C1 segment of cervical spinal cord (tissue), 14 donors: ENCODE measurements around the gene HLA-DQA2.
"Not testable (repeated sequence)": the region's sequence is repeated elsewhere in the genome, so short reads cannot be mapped to it uniquely, and the experiment has no call there.

Experiments used
- DNase-seq, 14 donors: peaks; one replicate each; lab custom pipeline; 2025; lab: John Stamatoyannopoulos, UW

Gene HLA-DQA2

DNA sequence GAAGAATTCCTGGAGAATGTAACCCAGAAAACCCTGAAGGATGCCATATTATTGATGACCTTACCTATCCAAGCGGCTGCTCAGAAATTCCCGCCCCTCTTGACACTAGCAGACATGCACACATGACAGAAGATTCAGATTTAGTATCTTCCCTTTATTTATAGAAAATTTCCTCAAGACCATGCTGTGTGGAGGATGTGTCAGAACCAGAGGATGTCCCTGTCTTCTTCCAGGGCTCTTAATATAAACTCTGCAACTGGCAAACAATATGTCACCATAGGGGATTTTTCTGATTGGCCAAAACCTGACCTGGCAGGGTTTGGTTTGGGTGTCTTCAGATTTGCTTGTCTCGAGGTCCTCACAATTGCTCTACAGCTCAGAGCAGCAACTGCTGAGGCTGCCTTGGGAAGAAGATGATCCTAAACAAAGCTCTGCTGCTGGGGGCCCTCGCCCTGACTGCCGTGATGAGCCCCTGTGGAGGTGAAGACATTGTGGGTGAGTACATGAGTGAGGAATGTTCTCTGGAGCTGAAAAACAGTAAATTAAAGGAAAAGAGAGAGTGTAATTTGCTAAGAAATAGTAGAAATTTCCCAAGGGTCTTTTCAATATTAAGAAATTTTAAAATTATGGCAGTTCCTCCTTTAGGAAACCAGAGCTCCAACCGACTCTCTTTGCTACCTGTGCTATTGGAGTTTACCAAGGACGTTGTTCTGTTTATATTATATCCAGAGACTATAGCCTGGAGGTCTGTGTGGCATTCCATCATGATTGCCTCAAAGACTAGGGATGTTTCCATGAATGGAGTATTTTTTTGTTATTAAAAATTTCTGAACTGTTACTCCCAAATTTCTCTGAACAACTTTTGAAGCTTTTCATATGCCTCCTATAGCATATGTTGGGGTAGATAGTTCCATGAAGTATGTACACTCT is at the start of gene HLA-DQA2:
Gene HLA-DQA2, plus strand, starts transcription at position 361 of the 930 bp plus-strand sequence. Its CDS starts 53 bp downstream, at position 414.
- no peak for DNase-seq

DNA sequence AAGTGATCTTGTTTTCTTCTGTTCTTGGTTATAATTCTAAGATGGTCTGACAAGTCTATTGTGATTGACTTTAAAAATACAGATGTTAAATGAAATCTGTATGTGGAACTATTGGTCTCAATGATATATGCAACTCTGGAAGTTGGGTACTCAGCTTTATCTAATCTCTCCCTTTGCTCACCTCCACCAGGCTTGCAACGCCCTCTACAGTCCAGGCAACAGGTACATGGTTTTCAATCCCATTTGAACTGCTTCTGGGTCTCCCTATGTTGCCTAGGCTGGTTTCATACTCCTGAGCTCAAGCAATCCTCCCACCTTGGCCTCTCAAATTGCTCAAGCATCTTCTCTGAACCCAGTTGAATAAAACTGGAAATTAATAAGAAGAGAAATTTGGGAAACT is 49.2 kb upstream of the HLA-DQA2 start:
- DNase-seq: no peak

DNA sequence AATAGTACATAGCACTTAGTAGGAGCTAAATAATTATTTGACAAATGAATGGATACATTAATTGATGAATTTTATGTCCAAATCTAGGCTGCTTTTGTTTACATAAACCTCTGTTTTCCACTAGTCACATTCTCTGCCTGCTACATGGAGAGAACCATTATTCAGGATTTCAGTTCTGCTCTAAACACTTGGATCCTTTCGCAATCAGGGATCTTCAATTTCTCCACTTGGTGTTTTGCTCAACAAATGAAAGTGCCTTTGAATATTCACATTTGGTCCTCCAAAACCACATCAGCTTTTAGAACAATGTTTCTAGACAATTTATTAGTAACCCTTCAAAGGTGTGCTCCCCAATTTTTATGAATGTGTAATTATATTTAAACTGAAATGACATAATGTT is 44.2 kb upstream of the HLA-DQA2 start:
- no peak for DNase-seq

DNA sequence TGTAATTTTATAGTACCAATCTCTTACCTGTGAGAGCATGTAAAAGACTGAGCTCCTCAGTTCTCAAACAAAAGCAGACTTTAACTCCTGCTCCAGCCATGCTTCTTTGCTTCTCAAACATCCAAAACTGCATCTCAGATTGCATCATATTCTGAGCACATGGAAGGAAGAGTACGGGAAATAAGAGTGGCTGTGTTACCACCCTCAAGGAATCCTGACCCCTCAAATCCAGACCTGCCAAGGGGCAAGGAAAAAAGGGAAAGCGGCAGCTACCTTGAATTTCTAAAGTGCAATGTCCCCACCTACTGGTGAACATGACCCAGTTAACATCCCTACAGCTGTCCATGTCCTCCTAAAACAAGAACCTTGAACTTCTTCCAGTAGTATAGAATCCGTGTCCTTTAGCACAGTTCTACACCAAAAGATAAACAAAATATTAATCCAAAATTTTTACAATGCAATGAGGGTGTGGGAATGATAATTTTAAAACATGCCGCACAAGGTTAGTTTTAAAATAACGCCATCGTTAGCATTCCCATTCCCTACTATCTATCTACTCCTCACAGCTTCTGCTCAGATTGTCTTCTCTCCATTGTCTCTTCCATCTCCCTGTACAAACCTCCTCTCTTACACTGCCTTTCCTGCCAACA is 40.7 kb upstream of the HLA-DQA2 start:
- peak in 8 of 14 donors; percentile 1 to 26 (median 16) for DNase-seq

DNA sequence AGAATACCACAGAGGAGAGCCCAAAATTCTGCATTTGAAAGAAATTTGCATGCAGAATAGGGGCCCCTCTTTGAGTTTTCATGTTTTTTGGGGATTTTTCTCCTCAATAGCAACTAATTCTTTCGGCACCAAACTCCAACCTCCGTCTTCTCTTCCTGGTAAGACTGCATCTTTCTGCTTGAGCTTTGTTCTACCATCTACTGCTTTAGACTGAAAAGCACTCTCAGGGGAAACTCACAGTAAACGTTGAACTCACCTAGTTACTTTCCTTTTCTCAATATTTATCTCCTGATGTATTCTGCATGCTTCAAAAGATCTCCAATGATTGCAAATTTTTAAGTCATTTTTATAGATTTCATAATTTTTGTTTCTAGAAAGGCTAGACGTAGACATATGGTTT is 37.8 kb upstream of the HLA-DQA2 start:
- no peak for DNase-seq

DNA sequence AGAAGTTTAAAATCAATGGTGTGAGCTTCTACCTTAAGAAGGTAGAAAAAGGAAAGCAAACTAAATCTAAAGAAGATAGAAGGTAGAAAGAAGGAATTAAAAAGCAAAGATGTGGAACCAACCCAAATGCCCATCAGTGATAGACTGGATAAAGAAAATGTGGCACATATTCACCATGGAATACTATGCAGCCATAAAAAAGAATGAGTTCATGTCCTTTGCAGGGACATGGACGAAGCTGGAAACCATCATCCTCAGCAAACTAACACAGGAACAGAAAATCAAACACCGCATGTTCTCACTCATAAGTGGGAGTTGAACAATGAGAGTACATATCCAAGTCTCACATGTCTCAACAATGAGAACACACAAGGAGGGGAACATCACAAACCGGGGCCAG is 36.0 kb upstream of the HLA-DQA2 start:
- DNase-seq: not testable (repeated sequence)

DNA sequence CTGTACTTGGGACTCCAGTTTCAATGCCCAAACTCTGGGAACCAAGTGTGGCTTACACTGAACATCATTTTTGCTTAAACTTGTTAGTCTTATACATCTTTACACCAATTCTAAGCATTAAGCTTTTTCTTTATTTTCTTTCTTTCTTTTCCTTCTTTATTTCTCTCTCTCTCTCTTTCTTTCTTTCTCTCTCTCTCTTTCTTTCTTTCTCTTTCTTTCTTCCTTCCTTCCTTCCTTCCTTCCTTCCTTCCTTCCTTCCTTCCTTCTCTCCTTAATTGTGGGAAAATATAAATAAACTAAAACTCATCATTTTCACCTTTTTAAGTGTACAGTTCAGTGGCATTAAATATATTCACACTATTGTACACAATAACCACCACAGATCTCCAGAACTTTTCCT is 31.6 kb upstream of the HLA-DQA2 start:
- DNase-seq: no peak

DNA sequence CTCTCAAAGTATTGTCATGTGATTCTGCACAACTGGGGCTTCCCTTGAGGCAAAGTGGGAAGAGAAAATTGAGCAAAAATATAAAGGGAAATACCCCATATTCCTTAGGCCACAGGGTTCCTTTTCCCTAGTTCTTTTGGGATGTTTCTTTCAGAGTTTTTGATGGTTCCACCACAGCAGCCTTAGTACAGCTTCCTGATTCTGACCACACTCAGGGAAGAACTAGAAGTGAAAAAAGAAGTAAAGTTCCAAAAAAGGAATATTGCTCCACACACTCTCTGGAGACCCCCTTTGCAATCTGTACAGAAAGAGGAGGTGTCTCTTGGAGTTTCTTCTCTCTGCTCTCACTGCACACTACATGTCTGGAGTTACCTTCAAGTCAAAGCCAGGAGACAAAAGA is 27.9 kb upstream of the HLA-DQA2 start:
- DNase-seq: no peak

DNA sequence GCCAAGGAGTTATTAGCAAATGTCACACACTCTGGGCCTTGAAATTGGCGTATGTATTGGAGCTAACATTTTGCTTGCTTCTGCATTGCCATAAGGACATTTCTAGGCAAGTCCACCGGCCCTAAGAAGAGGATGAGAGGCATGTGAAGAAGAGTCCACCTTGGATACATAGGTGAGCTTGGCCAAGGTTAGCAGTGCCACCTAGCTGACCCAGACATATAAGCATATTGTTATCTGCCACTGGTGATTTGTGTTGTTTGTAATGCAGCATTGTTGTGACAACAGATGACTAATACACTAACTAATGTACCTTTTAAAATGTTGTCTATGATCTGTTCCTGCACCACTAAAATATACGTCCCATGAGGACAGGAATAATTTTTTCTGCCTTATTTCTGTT is 24.8 kb upstream of the HLA-DQA2 start:
- DNase-seq: no peak

DNA sequence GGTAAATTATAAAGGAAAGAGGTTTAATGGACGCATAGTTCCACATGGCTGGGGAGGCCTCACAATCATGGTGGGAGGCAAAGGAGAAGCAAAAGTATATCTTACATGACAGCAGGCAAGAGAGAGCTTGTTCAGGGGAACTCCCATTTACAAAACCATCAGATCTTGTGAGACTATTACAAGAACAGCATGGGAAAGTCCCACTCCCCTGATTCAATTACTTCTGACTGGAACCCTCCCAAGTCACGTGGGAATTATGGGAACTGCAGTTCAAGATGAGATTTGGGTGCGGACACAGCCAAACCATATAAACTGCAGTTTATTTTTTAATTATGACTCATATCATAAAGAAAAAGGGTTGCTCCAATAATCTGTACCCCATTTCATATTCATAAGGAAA is 22.3 kb upstream of the HLA-DQA2 start:
- no peak for DNase-seq

DNA sequence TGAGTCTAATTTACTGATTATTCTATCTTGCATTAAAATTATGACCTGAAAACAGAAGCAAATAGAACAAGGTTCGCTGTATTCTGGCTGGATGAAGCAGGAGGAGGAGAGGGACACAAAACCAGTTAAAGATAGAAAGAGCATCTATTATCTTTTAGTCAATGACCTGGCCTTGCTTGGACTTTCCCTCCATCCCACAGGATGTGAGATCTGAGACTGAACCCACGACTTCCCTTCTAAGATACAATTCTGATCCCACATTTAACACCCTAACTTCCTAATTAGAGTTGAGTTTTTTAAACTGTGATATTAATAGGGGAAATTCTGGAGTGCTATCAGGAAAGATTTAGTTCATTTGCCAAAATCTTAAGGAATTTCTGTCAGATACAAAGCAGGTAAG is 3.1 kb upstream of the HLA-DQA2 start:
- DNase-seq: no peak

DNA sequence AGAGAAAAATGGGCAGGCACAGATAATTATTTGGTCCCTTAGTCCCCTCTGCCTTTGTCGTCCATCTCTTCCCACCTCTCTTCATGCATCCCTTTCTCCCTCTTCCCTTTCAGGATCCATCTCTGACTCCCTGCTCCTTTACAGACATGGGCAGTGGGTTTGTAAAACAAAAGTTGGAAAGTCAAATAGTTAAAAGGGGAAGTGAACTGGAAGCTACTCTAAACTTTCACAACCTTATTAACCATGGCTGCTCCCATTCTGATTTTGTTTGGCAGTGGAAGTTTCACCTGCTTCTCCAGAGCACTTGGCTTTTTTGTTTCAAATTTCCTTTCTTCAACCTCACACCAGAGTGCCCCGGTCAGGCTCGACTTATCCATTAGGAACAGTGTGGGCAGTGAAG is 1.2 kb downstream of the HLA-DQA2 start:
- no peak for DNase-seq

DNA sequence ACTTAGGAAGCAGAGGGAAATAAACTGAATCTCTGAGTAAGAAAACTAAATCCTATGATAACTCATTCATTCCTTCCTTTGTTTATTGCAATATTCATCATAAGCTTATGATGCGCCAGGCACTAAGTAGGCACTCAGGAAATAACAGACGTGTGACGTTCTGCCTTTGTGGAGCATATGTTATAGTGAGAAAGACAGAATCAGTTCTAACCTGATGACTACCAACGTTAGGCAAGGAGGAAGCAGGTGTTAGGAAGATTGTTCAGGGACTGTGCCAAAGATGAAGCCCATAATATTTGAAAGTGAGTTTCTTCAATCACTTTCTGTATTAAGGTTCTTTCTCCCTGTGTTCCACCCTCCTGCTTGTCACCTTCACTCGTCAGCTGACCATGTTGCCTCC is 3.6 kb downstream of the HLA-DQA2 start:
- DNase-seq: no peak

DNA sequence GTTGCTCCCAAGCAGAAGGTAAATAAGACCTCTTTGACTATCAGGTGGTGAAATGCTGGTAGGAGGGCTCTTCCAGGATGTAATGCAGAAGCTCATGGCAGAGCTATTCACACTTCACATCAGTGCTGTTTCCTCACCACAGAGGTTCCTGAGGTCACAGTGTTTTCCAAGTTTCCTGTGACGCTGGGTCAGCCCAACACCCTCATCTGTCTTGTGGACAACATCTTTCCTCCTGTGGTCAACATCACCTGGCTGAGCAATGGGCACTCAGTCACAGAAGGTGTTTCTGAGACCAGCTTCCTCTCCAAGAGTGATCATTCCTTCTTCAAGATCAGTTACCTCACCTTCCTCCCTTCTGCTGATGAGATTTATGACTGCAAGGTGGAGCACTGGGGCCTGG is 4.5 kb downstream of the HLA-DQA2 start:
- not testable (repeated sequence) for DNase-seq

DNA sequence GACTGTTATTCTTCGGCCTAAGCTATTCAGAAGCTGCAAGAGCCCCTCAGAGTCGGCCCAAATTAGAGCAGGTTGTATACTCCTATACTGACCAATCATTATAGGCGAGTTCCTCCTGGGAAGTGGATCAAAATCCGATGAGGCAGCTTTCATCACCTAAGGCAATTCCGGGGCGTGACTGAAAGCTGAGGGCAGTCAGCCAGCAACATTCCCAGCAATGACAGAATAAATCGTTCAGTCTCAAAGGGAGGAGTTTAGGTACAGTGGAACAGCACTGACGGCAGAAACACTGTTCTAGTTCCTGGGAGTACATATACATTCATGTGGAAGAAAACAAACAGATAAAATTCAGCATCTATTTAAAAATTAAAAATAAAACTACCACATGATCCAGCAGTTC is 11.4 kb downstream of the HLA-DQA2 start:
- no peak for DNase-seq

DNA sequence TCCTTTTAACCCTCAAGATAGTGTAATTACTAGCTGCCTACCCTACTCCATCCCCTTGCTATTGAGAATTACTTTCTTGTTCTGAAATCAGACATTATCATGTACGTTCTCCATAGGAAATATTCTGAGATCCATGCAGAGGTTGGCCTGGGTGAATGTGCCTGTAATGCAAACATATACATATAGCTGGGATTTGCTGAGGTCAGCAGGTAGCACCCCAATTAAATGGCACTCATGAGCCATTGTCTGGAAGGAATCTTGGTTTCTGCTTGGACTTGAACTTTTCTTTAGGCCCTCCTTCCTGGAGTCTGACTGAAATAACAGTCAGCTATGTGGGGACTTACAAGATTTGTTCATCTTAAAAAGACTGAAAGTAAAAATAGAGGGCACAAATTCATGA is 18.5 kb downstream of the HLA-DQA2 start:
- no peak for DNase-seq

DNA sequence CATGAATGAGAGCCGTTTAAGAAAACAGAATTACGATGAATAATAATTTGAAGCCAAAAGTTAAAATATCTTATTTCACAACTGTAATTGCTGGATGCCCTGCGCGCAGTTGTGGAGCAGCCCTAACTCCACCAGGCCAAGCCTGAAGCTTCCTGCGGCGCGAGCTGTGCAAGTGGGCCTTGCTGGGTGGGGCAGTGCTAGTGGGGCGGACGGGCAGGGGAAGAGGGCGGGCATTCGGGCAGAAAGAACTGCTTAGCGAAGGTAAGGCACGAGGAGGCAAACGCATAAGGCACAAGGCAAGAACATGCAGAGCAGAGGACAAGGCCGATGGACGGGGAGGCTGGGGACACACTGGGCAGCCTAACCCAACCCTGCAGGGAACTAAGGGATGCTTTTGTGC is 19.9 kb downstream of the HLA-DQA2 start:
- no peak for DNase-seq

DNA sequence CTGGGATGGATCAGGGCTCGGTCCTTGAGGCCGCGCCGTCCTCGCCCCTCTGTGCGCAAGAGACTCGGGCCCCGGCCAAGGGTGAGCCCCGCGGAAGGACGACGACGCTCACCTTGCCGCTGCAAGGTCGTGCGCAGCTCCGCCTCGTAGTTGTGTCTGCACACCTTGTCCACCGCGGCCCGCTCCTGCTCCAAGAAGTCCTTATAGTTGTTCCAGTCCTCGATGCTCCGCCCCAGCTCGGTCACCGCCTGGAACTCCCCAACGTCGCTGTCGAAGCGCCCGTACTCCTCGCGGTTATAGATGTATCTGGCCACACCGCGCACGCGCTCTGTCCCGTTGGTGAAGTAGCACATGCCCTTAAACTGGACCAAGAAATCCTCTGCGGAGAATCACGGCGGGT is 20.4 kb downstream of the HLA-DQA2 start:
- DNase-seq: no peak

DNA sequence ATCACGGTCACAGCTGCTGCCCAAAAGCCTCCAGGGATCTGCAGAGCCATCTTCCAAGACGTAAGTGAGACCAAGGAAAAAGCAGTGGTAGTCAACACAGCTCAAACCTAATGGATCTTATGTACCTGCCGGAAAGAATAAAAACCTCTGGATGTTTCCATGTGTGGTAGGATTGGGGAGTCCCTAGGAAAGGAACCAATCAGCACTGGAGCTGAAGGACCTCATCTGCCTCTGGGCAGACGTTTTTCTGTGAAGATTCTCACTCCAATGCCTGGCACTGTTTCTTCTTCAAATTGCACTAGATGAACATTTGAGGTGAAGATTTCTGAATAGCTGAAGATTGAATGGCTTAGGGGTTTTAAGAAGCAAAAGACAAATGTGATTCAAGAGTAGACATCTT is 22.2 kb downstream of the HLA-DQA2 start, which contains the start of gene HLA-DQB2:
Gene HLA-DQB2, minus strand, starts transcription at position 112 of the 400 bp plus-strand sequence. Its CDS starts 62 bp downstream, at position 50.
- no peak for DNase-seq

DNA sequence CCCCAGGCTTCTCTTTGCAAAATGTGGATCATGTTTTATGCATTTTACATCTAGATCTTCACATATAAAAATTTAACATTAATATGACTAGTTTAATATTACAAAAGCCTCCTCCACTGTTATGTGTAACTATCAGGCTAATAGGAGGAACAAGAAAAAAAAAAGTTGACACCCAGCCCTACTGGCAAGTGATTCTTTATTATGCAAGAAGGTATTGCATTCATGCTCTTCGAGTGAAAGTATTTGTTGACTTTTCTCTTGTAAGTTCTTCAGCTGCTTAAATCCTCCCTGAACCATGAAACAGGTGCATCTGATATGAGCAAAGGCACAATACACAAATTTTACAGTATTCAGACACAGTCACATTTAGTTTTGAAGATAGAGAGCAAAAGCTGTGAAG is 22.9 kb downstream of the HLA-DQA2 start:
- DNase-seq: no peak

DNA sequence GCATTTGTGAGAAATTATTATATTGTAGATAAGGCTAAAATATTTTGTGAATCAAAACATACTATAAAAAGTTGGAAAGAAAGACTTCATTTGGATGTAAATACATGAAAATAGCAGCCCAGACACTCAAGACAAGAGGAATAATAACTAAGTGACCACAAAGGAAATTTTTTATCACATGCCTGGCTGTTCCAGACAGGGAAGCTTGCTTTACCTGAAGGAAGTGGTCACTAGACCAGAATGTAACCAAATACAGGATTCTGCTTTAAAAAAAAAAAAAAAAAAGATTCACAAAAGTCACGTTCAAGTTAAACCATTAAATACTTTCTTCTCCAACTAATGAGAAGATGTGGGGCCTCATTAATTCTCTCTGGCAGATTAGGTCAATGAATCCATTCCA is 31.5 kb downstream of the HLA-DQA2 start:
- no peak for DNase-seq

DNA sequence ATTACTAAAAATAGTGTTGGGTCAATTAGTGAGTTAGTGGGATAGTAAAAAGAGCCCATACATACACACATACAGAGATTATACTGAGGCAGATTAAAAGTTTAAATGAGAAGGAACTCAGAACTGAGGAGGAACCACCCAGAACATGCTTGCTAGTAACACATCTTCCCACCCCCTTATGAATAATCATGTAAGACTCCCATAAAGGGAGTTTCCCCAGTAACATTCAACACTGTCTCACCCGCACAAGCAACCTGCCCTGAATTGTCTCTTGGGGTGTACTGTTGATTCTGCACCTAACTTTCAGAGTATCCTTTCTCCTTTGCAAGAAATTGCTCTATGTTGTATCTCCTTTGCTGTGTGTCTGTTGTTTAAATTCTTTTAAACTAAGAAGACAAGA is 33.2 kb downstream of the HLA-DQA2 start:
- DNase-seq: no peak

DNA sequence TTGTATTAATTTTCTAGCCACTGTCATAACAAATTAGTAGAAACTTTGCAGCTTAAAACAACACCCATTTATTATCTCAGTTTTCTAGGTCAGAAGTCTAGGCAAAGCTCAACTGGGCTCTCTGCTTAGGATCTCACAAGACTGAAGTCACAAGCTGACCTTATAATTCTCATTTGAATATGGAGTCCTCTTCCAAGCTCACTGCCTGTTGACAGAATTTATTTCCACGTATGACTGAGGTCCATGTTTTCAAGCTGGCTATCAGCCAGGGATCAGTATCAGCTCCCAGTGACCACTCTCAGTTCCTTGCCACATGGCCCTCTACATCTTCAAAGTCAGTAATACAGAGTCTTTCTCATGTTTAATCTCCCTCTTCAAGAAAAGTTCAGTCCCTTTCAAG is 33.9 kb downstream of the HLA-DQA2 start:
- no peak for DNase-seq
